ENCODE results near the gene AANAT.
"Not testable (repeated sequence)": the region's sequence is repeated elsewhere in the genome, so short reads cannot be mapped to it uniquely, and the experiment has no call there.

AANAT gene

GRCh38 chr17:76506408-76507345, 39.3 kb downstream of the AANAT start:
- DNase-seq (ENCODE audit: low spot score) = peak; percentile 84

- DNase-seq (ENCODE audit: low spot score) = not testable (repeated sequence)
Observed at GRCh38 chr17:76508472-76509063, 41.2 kb downstream of the AANAT start.

GRCh38 chr17:76510831-76511244, 43.4 kb downstream of the AANAT start:
- DNase-seq (ENCODE audit: low spot score) = no peak

DNA sequence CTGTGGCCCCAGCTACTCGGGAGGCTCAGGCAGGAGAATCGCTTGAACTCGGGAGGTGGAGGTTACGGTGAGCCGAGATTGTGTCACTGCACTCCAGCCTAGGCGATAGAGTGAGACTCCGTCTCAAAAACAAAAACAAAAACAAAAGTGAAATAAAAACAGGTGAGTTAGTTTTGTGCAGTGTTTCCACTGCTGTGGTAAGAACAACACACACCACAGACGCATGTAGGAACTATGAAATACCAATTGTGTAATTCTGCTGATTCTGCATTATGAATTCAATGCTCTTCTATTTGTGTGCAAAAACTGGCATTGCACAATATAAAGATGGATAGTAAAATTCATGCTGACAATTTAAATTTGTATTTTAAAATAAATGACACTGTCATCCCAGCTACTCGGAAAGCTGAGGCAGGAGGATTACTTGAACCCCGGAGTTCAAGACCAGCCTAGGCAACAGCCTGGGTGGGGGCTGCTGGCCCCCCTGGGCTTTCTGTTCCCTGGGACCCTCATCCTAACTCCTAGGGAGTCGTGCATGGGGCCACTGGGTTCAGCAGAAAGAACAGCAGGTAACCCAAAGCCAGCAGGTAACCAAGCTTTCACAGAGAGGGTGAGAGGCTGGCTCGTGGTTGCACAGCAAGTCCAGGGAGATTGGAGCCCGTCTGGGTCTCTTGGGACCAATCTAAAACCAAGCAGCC, 44.4 kb downstream of the AANAT start:
- no peak for DNase-seq (ENCODE audit: low spot score)

GRCh38 chr17:76512366-76513305, 45.2 kb downstream of the AANAT start:
- DNase-seq (ENCODE audit: low spot score) = no peak

DNA sequence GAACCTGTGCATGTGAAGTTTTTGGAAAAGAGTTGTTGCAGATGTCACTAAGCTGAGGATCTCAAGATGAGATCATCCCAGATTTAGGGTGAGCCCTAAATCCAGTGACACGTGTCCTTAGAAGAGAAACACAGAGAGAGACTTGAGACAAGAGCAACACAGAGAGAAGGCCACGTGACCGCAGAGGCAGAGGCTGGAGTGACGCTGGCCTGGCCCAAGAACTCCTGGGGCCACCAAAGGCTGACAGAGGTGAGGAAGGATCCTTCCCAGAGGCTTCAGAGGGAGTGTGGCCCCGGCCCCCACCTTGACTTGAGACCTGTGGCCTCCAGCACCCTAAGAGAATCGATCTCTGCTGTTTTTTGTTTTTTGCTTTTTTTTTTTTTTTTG, 45.9 kb downstream of the AANAT start:
- no peak for DNase-seq (ENCODE audit: low spot score)

DNA sequence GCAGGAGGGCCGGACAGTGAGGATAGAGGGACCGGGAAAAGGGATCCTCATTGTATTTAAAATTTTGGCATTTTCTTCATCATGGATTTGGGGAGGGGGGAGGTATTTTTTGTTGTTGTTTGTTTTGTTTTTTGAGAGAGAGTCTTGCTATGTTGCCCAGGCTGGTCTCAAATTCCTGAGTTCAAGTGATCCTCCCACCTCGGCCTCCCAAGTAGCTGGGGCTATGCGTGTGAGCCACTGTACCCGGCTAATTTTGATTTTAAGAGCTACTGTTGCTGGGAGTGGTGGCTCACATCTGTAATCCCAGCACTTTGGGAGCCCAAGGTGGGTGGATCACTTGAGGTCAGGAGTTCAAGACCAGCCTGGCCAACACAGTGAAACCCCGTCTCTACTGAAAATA, 47.0 kb downstream of the AANAT start:
- DNase-seq (ENCODE audit: low spot score) = not testable (repeated sequence)

- no peak for DNase-seq (ENCODE audit: low spot score)
Observed at GRCh38 chr17:76515274-76515949, 48.0 kb downstream of the AANAT start.

- no peak for DNase-seq (ENCODE audit: low spot score)
Observed at GRCh38 chr17:76517638-76518038, 50.2 kb downstream of the AANAT start.

- no peak for DNase-seq (ENCODE audit: low spot score)
Observed at GRCh38 chr17:76519048-76519966, 51.9 kb downstream of the AANAT start.
